Neural cell (in vitro differentiated cells): Measurements from ENCODE around the gene KCNIP4. TPM values are rescaled to one million over a fixed set of nuclear protein-coding genes. Genes with fewer than 3 reads are reported as not detected.

ENCODE experiments used
- H2AFZ ChIP-seq: fragments of 200-600, 300-800 bp; sonication (generic), shearing (Covaris generic); 2 replicates; pipeline ENCODE4 v1.6.0; 2014; ENCODE audit warnings: low read depth, mild to moderate bottlenecking, antibody characterized with exemption, low read length, moderate library complexity
- H3F3A ChIP-seq: fragments of 200-600 bp; shearing (Covaris generic); 2 replicates; pipeline ENCODE4 v1.6.1; 2016; ENCODE audit warnings: mild to moderate bottlenecking, moderate library complexity, mixed read lengths, antibody characterized with exemption, low read length; ENCODE audit not compliant: insufficient read depth, poor library complexity, severe bottlenecking
- H3K27ac ChIP-seq: fragments of 200-600, 300-800 bp; sonication (generic), shearing (Covaris generic); 2 replicates; pipeline ENCODE4 v1.5.1; 2014; ENCODE audit warnings: mild to moderate bottlenecking, low read length, moderate library complexity
- H3K27me3 ChIP-seq: fragments of 300-800, 200-600 bp; sonication (generic), shearing (Covaris generic); 2 replicates; pipeline ENCODE4 v1.6.0; 2014; ENCODE audit warnings: mild to moderate bottlenecking, low read depth, low read length, moderate library complexity; ENCODE audit not compliant: insufficient read depth
- H3K36me3 ChIP-seq: fragments of 300-800, 200-600 bp; sonication (generic), shearing (Covaris generic); 2 replicates; pipeline ENCODE4 v1.5.1; 2014; ENCODE audit warnings: mild to moderate bottlenecking, antibody characterized with exemption, low read length, moderate library complexity; ENCODE audit not compliant: insufficient read depth
- H3K4me2 ChIP-seq: fragments of 300-800, 200-600 bp; sonication (generic), shearing (Covaris generic); 2 replicates; pipeline ENCODE4 v1.6.0; 2014; ENCODE audit warnings: mild to moderate bottlenecking, low read length
- H3K4me3 ChIP-seq: fragments of 300-800, 200-600 bp; sonication (generic), shearing (Covaris generic); 2 replicates; pipeline ENCODE4 v1.5.1; 2014; ENCODE audit warnings: mild to moderate bottlenecking, low read length, moderate library complexity
- H3K79me2 ChIP-seq: fragments of 200-600 bp; shearing (Covaris generic); replicated peaks from 2 replicates; pipeline ENCODE4 v1.6.0; 2014; ENCODE audit warnings: mild to moderate bottlenecking, low read length, moderate library complexity; ENCODE audit not compliant: insufficient read depth
- H3K9ac ChIP-seq: fragments of 300-800, 200-600 bp; sonication (generic), shearing (Covaris generic); 2 replicates; pipeline ENCODE4 v1.6.1; 2016; ENCODE audit warnings: mild to moderate bottlenecking, low read length, mixed read lengths
- H3K9me2 ChIP-seq: fragments of 200-600 bp; shearing (Covaris generic); 2 replicates; pipeline ENCODE4 v1.6.1; 2016; ENCODE audit warnings: mild to moderate bottlenecking, low read length, mixed read lengths; ENCODE audit not compliant: insufficient read depth
- H3K9me3 ChIP-seq: fragments of 200-600, 300-800 bp; sonication (generic), shearing (Covaris generic); 2 replicates; pipeline ENCODE4 v1.6.1; 2016; ENCODE audit warnings: mild to moderate bottlenecking, mixed run types, low read length, moderate library complexity, mixed read lengths
- H4K20me1 ChIP-seq: fragments of 200-600 bp; shearing (Covaris generic); 2 replicates; pipeline ENCODE4 v1.6.1; 2016; ENCODE audit warnings: mild to moderate bottlenecking, mixed run types; ENCODE audit not compliant: insufficient read depth
- CTCF ChIP-seq: fragments of 450-650 bp; IDR thresholded peaks from 2 replicates; pipeline ENCODE4 v1.5.1; 2014; ENCODE audit warnings: antibody characterized with exemption, mild to moderate bottlenecking, moderate library complexity; ENCODE audit not compliant: poor library complexity, severe bottlenecking
- EP300 ChIP-seq: fragments of 450-650 bp; conservative IDR thresholded peaks from 2 replicates; pipeline ENCODE4 v1.6.1; 2014; ENCODE audit warnings: antibody characterized with exemption, mild to moderate bottlenecking, moderate library complexity; ENCODE audit not compliant: poor library complexity, severe bottlenecking
- EZH2 ChIP-seq: fragments of 200-600, 300-800 bp; shearing (Covaris generic), sonication (generic); IDR thresholded peaks from 2 replicates; pipeline ENCODE4 v1.6.1; 2014; ENCODE audit warnings: antibody characterized with exemption, low read length, borderline replicate concordance, mild to moderate bottlenecking; ENCODE audit not compliant: insufficient read depth, poor library complexity, severe bottlenecking
- MXI1 ChIP-seq: fragments of 450-650 bp; conservative IDR thresholded peaks from 2 replicates; pipeline ENCODE4 v1.6.1; 2014; ENCODE audit warnings: antibody characterized with exemption, mild to moderate bottlenecking; ENCODE audit not compliant: poor library complexity, severe bottlenecking
- POLR2AphosphoS5 ChIP-seq: IDR thresholded peaks from 2 replicates; pipeline ENCODE4 v1.6.1; 2012
- RAD21 ChIP-seq: fragments of 450-650 bp; conservative IDR thresholded peaks from 2 replicates; pipeline ENCODE4 v1.6.1; 2014; ENCODE audit warnings: antibody characterized with exemption, mild to moderate bottlenecking, moderate library complexity
- REST ChIP-seq: IDR thresholded peaks from 2 replicates; pipeline ENCODE4 v1.6.1; 2012; ENCODE audit warnings: borderline replicate concordance
- SMC3 ChIP-seq: fragments of 450-650 bp; conservative IDR thresholded peaks from 2 replicates; pipeline ENCODE4 v1.6.1; 2014; ENCODE audit warnings: antibody characterized with exemption, mild to moderate bottlenecking, moderate library complexity; ENCODE audit not compliant: poor library complexity
- TAF1 ChIP-seq: IDR thresholded peaks from 2 replicates; pipeline ENCODE4 v1.6.1; 2012; ENCODE audit warnings: low read depth
- polyA plus RNA-seq: library from polyadenylated mRNA; depleted of rRNA; stranded (reverse); fragments of >200 nt; gene quantifications from 2 replicates; pipeline ENCODE4 v1.2.3, GENCODE V29; 2014

The KCNIP4 gene
- polyA plus RNA-seq, 1 donor from 2014 or later = 22.8 TPM

GRCh38 chr4:21677173-21677572, 271.4 kb downstream of the KCNIP4 start:
- Histone ChIP-seq H4K20me1 (no peaks in the 10 kb centered on the region), H3K36me3 (no peaks in the 10 kb centered on the region), H3K27ac (no peak overlapping the region), H3K9ac (no peak overlapping the region), H2AFZ (no peak overlapping the region), H3K79me2 (no peaks in the 10 kb centered on the region), H3K9me2 (no peaks in the 10 kb centered on the region), H3K4me2 (no peak overlapping the region), H3K4me3 (no peak overlapping the region), H3K27me3 (no peaks in the 10 kb centered on the region), H3F3A (no peaks in the 10 kb centered on the region), H3K9me3 (no peaks in the 10 kb centered on the region)
- TF ChIP-seq MXI1 (no peak), SMC3 (no peak), RAD21 (no peak), CTCF (no peak), REST (no peak), TAF1 (no peak), EZH2 (no peak), EP300 (no peak), POLR2AphosphoS5 (no peak)

GRCh38 chr4:21664355-21664754, 284.2 kb downstream of the KCNIP4 start:
- no peak for TF ChIP-seq REST
- TF ChIP-seq RAD21 = no peak
- TF ChIP-seq EZH2 = no peak
- TF ChIP-seq EP300 = no peak
- no peak for TF ChIP-seq SMC3
- TF ChIP-seq TAF1 = no peak
- TF ChIP-seq MXI1 = no peak
- no peak for TF ChIP-seq POLR2AphosphoS5
- no peak for TF ChIP-seq CTCF
- no peak overlapping the region for H2AFZ ChIP-seq
- no peaks in the 10 kb centered on the region for H3K27me3 ChIP-seq
- no peaks in the 10 kb centered on the region for H3F3A ChIP-seq
- no peaks in the 10 kb centered on the region for H3K9me2 ChIP-seq
- no peak overlapping the region for H3K27ac ChIP-seq
- H3K4me3 ChIP-seq = no peak overlapping the region
- H3K79me2 ChIP-seq = no peaks in the 10 kb centered on the region
- H3K4me2 ChIP-seq = no peak overlapping the region
- no peaks in the 10 kb centered on the region for H3K36me3 ChIP-seq
- H4K20me1 ChIP-seq = no peaks in the 10 kb centered on the region
- H3K9ac ChIP-seq = no peak overlapping the region
- no peaks in the 10 kb centered on the region for H3K9me3 ChIP-seq
